Hepatocyte (in vitro differentiated cells): ENCODE data around the gene KIAA1671. TPM values are rescaled to one million over a fixed set of nuclear protein-coding genes. Genes with fewer than 3 reads are reported as not detected.

Experiments used
- DNase-seq: peaks from one replicate; pipeline ENCODE4 v3.0.0-alpha.2; 2016; ENCODE audit warnings: low spot score
- H2AFZ ChIP-seq: fragments of 200-600 bp; sonication (generic); 2 replicates; pipeline ENCODE4 v1.6.0; 2016; ENCODE audit warnings: antibody characterized with exemption, mild to moderate bottlenecking
- H3K27ac ChIP-seq: fragments of 200-600 bp; sonication (generic); 2 replicates; pipeline ENCODE4 v1.5.1; 2016; ENCODE audit warnings: mild to moderate bottlenecking
- H3K27me3 ChIP-seq: fragments of 200-600 bp; sonication (generic); 2 replicates; pipeline ENCODE4 v1.6.1; 2016
- H3K36me3 ChIP-seq: fragments of 200-600 bp; sonication (generic); replicated peaks from 2 replicates; pipeline ENCODE4 v1.5.1; 2016; ENCODE audit warnings: low read depth; ENCODE audit not compliant: insufficient read depth
- H3K4me1 ChIP-seq: fragments of 200-600 bp; sonication (generic); 2 replicates; pipeline ENCODE4 v1.5.1; 2016; ENCODE audit warnings: mild to moderate bottlenecking, moderate library complexity; ENCODE audit not compliant: insufficient read depth
- H3K4me2 ChIP-seq: fragments of 200-600 bp; sonication (generic); 2 replicates; pipeline ENCODE4 v1.6.0; 2016
- H3K4me3 ChIP-seq: fragments of 200-600 bp; sonication (generic); 2 replicates; pipeline ENCODE4 v1.5.1; 2016; ENCODE audit warnings: mild to moderate bottlenecking
- H3K79me2 ChIP-seq: fragments of 200-600 bp; sonication (generic); 2 replicates; pipeline ENCODE4 v1.6.0; 2017; ENCODE audit warnings: mild to moderate bottlenecking
- H3K9me2 ChIP-seq: fragments of 200-600 bp; sonication (generic); replicated peaks from 2 replicates; pipeline ENCODE4 v1.6.0; 2017; ENCODE audit warnings: mild to moderate bottlenecking; ENCODE audit not compliant: insufficient read depth
- H3K9me3 ChIP-seq: fragments of 200-600 bp; sonication (generic); 2 replicates; pipeline ENCODE4 v1.5.1; 2016; ENCODE audit warnings: low read depth, mild to moderate bottlenecking
- H4K20me1 ChIP-seq: fragments of 200-600 bp; sonication (generic); 2 replicates; pipeline ENCODE4 v1.6.0; 2016; ENCODE audit warnings: mild to moderate bottlenecking; ENCODE audit not compliant: insufficient read depth, poor library complexity, severe bottlenecking
- EZH2 ChIP-seq: fragments of 200-600 bp; sonication (generic); IDR thresholded peaks from 2 replicates; pipeline ENCODE4 v1.6.1; 2016; ENCODE audit warnings: antibody characterized with exemption, mild to moderate bottlenecking, borderline replicate concordance
- EZH2phosphoT487 ChIP-seq: fragments of 200-600 bp; sonication (generic); IDR thresholded peaks from one replicate; pipeline ENCODE4 v1.6.1; 2018; ENCODE audit warnings: antibody characterized with exemption, mild to moderate bottlenecking, low read depth, moderate library complexity; ENCODE audit not compliant: unreplicated experiment, severe bottlenecking
- WGBS: methylation state at CpG from one replicate; pipeline ENCODE4 v1.1.6; 2016; ENCODE audit warnings: low lambda C conversion rate; ENCODE audit errors: missing lambda C conversion rate; 5-methylcytosine and 5-hydroxymethylcytosine counted together
- polyA plus RNA-seq: library from polyadenylated mRNA; unstranded; fragments of >200 nt; fragmentation: Nextera tagmentation; extraction: Ambion mirVana; gene quantifications from 2 replicates; pipeline ENCODE4 v1.2.1, GENCODE V29; 2016
- total RNA-seq: library from RNA; depleted of rRNA; stranded (reverse); fragments of >200 nt; gene quantifications from 2 replicates; pipeline ENCODE4 v1.2.3, GENCODE V29; 2014
- TF ChIP-seq, protein P1 (sequence below): fragments of 200-600 bp; sonication (generic); IDR thresholded peaks from 2 replicates; pipeline ENCODE4 v1.5.1; 2016; ENCODE audit warnings: antibody characterized with exemption, mild to moderate bottlenecking; ENCODE audit not compliant: poor library complexity

The KIAA1671 gene
- total and polyA plus RNA-seq, 2 experiments from 2014 or later = 8.1 to 26.5 TPM

DNA sequence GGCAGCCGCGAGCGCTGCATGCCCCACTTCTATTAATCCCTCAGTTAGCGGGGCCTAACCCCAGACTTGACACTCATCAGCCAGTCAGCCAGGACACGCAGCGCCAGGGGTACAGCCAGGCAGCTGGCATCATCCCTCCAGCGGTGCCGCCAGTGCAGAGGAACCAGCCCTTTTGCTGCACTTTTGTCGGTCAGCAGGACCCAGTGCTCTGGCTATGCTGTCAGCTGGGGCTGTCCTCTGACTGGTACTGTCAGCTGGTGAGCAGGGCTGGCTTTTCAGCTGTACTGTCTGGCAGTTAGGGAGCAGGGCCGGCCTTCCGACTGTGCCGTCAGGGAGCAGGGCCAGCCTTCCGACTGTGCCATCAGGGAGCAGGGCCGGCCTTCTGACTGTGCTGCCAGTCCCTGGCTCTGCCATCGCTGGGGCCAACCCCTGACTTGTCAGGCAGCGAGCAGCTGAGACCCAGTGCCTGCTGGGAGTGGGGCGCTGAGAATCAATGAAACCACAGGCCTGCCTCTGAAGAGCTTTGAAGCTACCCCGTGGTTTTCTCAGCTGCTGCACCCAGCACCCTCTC, 115.4 kb downstream of the KIAA1671 start:
- no peak for DNase-seq
- Histone ChIP-seq H3K4me3 (no peak overlapping the region), H3K27me3 (no peaks in the 10 kb centered on the region), H4K20me1 (no peaks in the 10 kb centered on the region), H3K9me2 (no peaks in the 10 kb centered on the region), H3K9me3 (no peaks in the 10 kb centered on the region), H3K4me2 (no peak overlapping the region), H3K4me1 (peaks cover 16% of the 10 kb centered on the region), H3K27ac (no peak overlapping the region), H3K79me2 (no peaks in the 10 kb centered on the region), H2AFZ (no peak overlapping the region), H3K36me3 (no peaks in the 10 kb centered on the region)
- 93% methylated on average over 18 of the region's 18 CpGs for WGBS
- TF ChIP-seq EZH2 (no peak), EZH2phosphoT487 (no peak)
- TF ChIP-seq, protein P1, sequence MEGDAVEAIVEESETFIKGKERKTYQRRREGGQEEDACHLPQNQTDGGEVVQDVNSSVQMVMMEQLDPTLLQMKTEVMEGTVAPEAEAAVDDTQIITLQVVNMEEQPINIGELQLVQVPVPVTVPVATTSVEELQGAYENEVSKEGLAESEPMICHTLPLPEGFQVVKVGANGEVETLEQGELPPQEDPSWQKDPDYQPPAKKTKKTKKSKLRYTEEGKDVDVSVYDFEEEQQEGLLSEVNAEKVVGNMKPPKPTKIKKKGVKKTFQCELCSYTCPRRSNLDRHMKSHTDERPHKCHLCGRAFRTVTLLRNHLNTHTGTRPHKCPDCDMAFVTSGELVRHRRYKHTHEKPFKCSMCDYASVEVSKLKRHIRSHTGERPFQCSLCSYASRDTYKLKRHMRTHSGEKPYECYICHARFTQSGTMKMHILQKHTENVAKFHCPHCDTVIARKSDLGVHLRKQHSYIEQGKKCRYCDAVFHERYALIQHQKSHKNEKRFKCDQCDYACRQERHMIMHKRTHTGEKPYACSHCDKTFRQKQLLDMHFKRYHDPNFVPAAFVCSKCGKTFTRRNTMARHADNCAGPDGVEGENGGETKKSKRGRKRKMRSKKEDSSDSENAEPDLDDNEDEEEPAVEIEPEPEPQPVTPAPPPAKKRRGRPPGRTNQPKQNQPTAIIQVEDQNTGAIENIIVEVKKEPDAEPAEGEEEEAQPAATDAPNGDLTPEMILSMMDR = no peak

GRCh38 chr22:25068707-25069106, 116.2 kb downstream of the KIAA1671 start:
- Histone ChIP-seq H3K4me2 (no peak overlapping the region), H3K9me3 (no peaks in the 10 kb centered on the region), H3K36me3 (no peaks in the 10 kb centered on the region), H3K4me1 (peaks cover 16% of the 10 kb centered on the region), H2AFZ (no peak overlapping the region), H3K9me2 (no peaks in the 10 kb centered on the region), H3K4me3 (no peak overlapping the region), H3K27ac (no peak overlapping the region), H3K27me3 (no peaks in the 10 kb centered on the region), H4K20me1 (no peaks in the 10 kb centered on the region), H3K79me2 (no peaks in the 10 kb centered on the region)
- TF ChIP-seq EZH2 = no peak
- TF ChIP-seq, protein P1 = no peak
- TF ChIP-seq EZH2phosphoT487 = no peak
- WGBS = 89% methylated on average over 9 of the region's 9 CpGs
- no peak for DNase-seq

- Histone ChIP-seq H3K27me3 (no peaks in the 10 kb centered on the region), H3K27ac (no peak overlapping the region), H3K4me1 (peaks cover 16% of the 10 kb centered on the region), H3K9me2 (no peaks in the 10 kb centered on the region), H3K79me2 (no peaks in the 10 kb centered on the region), H3K36me3 (no peaks in the 10 kb centered on the region), H2AFZ (no peak overlapping the region), H4K20me1 (no peaks in the 10 kb centered on the region), H3K9me3 (no peaks in the 10 kb centered on the region), H3K4me3 (no peak overlapping the region), H3K4me2 (no peak overlapping the region)
- TF ChIP-seq, protein P1 = no peak
- TF ChIP-seq EZH2phosphoT487 (no peak), EZH2 (no peak)
- WGBS = 96% methylated on average over 5 of the region's 5 CpGs
- DNase-seq = no peak
Measured at GRCh38 chr22:25069426-25069757, 116.9 kb downstream of the KIAA1671 start.
